GM12892 (cell line): ENCODE measurements around the gene MRPL43.

Experiments
- POLR2A ChIP-seq: IDR thresholded peaks from 2 replicates; pipeline ENCODE4 v1.6.1; 2011; ENCODE audit warnings: low read depth, low read length, control low read depth
- POLR2AphosphoS5 ChIP-seq: IDR thresholded peaks from 2 replicates; pipeline ENCODE4 v1.6.1; 2011; ENCODE audit warnings: low read depth, low read length, control low read depth
- TAF1 ChIP-seq: IDR thresholded peaks from 2 replicates; pipeline ENCODE4 v1.6.1; 2011; ENCODE audit warnings: low read depth, mild to moderate bottlenecking, control low read depth, low read length, borderline replicate concordance

- no peak for TF ChIP-seq POLR2A
- no peak for TF ChIP-seq POLR2AphosphoS5
- TF ChIP-seq TAF1, result no peak
Measured at GRCh38 chr10:100988166-100988565, 869 bp upstream of the MRPL43 start.
